HG03521 (cell line): ENCODE measurements around the gene C22orf42.
"Not testable (repeated sequence)": the region's sequence is repeated elsewhere in the genome, so short reads cannot be mapped to it uniquely, and the experiment has no call there.

Experiments
- ATAC-seq: cut with Tn5 transposase; IDR thresholded peaks from one replicate; pipeline ENCODE4 v1.9.1; 2021; ENCODE audit warnings: mild to moderate bottlenecking, moderate library complexity; ENCODE audit not compliant: unreplicated experiment

Gene C22orf42

GRCh38 chr22:32191021-32191420 lies 31.9 kb upstream of the C22orf42 start:
- ATAC-seq, result not testable (repeated sequence)

- ATAC-seq, result no peak
Observed at GRCh38 chr22:32185821-32186220, 26.7 kb upstream of the C22orf42 start.

GRCh38 chr22:32183625-32184024 lies 24.5 kb upstream of the C22orf42 start:
- ATAC-seq, result no peak

- ATAC-seq, result no peak
Observed at GRCh38 chr22:32181043-32181442, 21.9 kb upstream of the C22orf42 start.

GRCh38 chr22:32177221-32177765 lies 18.2 kb upstream of the C22orf42 start:
- ATAC-seq, result no peak

- ATAC-seq, result no peak
Observed at GRCh38 chr22:32175683-32176644, 16.9 kb upstream of the C22orf42 start.

- ATAC-seq, result no peak
Observed at GRCh38 chr22:32175115-32175514, 16.0 kb upstream of the C22orf42 start.

GRCh38 chr22:32165681-32166080 lies 6.6 kb upstream of the C22orf42 start:
- no peak for ATAC-seq

- ATAC-seq, result no peak
Observed at GRCh38 chr22:32164075-32164860, 5.2 kb upstream of the C22orf42 start.

- not testable (repeated sequence) for ATAC-seq
Observed at GRCh38 chr22:32160411-32160810, 1.3 kb upstream of the C22orf42 start.

GRCh38 chr22:32157632-32158031 lies 1.5 kb downstream of the C22orf42 start:
- ATAC-seq, result not testable (repeated sequence)

GRCh38 chr22:32154727-32155126 lies 4.4 kb downstream of the C22orf42 start:
- ATAC-seq, result not testable (repeated sequence)

GRCh38 chr22:32151641-32152040 lies 7.5 kb downstream of the C22orf42 start:
- ATAC-seq, result not testable (repeated sequence)

- not testable (repeated sequence) for ATAC-seq
Observed at GRCh38 chr22:32150647-32151046, 8.5 kb downstream of the C22orf42 start.

- ATAC-seq, result not testable (repeated sequence)
Observed at GRCh38 chr22:32148372-32148771, 10.7 kb downstream of the C22orf42 start.

GRCh38 chr22:32147128-32147527 lies 12.0 kb downstream of the C22orf42 start:
- ATAC-seq, result not testable (repeated sequence)

GRCh38 chr22:32144496-32145274 lies 14.4 kb downstream of the C22orf42 start:
- ATAC-seq, result no peak

GRCh38 chr22:32142600-32142999 lies 16.5 kb downstream of the C22orf42 start:
- ATAC-seq, result no peak

GRCh38 chr22:32140688-32141087 lies 18.4 kb downstream of the C22orf42 start:
- ATAC-seq, result not testable (repeated sequence)

- not testable (repeated sequence) for ATAC-seq
Observed at GRCh38 chr22:32138576-32138975, 20.5 kb downstream of the C22orf42 start.
